Fibroblast of skin of left biceps (primary cell): ENCODE data around the gene EPS8L3.
"Not testable (repeated sequence)": the region's sequence is repeated elsewhere in the genome, so short reads cannot be mapped to it uniquely, and the experiment has no call there.

ENCODE experiments used
- DNase-seq, 2 experiments: peaks; one replicate each; pipeline ENCODE4 v3.0.0-alpha.2; 2013; ENCODE audit warnings: low read depth in 2 of 2

EPS8L3 gene

GRCh38 chr1:109780982-109781381, 17.3 kb upstream of the EPS8L3 start:
- DNase-seq = no peak

- DNase-seq = no peak
These were observed 14.4 kb upstream of the EPS8L3 start for GRCh38 chr1:109777980-109778625.

GRCh38 chr1:109777436-109777835, 13.7 kb upstream of the EPS8L3 start:
- no peak for DNase-seq

- DNase-seq = peak; percentile 44 to 53
These were observed 13.2 kb upstream of the EPS8L3 start for GRCh38 chr1:109776911-109777310.

- no peak for DNase-seq
These were observed 12.6 kb upstream of the EPS8L3 start for GRCh38 chr1:109776206-109776835.

GRCh38 chr1:109775398-109775797, 11.7 kb upstream of the EPS8L3 start:
- DNase-seq = no peak

- DNase-seq = no peak
These were observed 10.3 kb upstream of the EPS8L3 start for GRCh38 chr1:109773900-109774485.

- DNase-seq = peak; percentile 70 to 71
These were observed 9.6 kb upstream of the EPS8L3 start for GRCh38 chr1:109773203-109773899.

- DNase-seq = no peak
These were observed 9.0 kb upstream of the EPS8L3 start for GRCh38 chr1:109772658-109773202.

- DNase-seq = no peak
These were observed 8.3 kb upstream of the EPS8L3 start for GRCh38 chr1:109771712-109772657.

- no peak for DNase-seq
These were observed 6.8 kb upstream of the EPS8L3 start for GRCh38 chr1:109770331-109771095.

GRCh38 chr1:109769330-109770078, 5.8 kb upstream of the EPS8L3 start:
- DNase-seq = peak in 1 of 2 experiments; percentile 32

- DNase-seq = no peak
These were observed 5.1 kb upstream of the EPS8L3 start for GRCh38 chr1:109768820-109769219.

- no peak for DNase-seq
These were observed 4.6 kb upstream of the EPS8L3 start for GRCh38 chr1:109768335-109768650.

- DNase-seq = no peak
These were observed 4.1 kb upstream of the EPS8L3 start for GRCh38 chr1:109767637-109768334.

- DNase-seq = not testable (repeated sequence)
These were observed 3.4 kb upstream of the EPS8L3 start for GRCh38 chr1:109766991-109767636.

- no peak for DNase-seq
These were observed 2.3 kb upstream of the EPS8L3 start for GRCh38 chr1:109765896-109766615.

- DNase-seq = no peak
These were observed 1.7 kb upstream of the EPS8L3 start for GRCh38 chr1:109765483-109765815.
